HG03159 (cell line): ENCODE measurements around the gene SCARB1.

Experiments
- ATAC-seq: cut with Tn5 transposase; IDR thresholded peaks from one replicate; pipeline ENCODE4 v1.9.1; 2021; ENCODE audit warnings: mild to moderate bottlenecking, moderate library complexity; ENCODE audit not compliant: unreplicated experiment

SCARB1 gene

DNA sequence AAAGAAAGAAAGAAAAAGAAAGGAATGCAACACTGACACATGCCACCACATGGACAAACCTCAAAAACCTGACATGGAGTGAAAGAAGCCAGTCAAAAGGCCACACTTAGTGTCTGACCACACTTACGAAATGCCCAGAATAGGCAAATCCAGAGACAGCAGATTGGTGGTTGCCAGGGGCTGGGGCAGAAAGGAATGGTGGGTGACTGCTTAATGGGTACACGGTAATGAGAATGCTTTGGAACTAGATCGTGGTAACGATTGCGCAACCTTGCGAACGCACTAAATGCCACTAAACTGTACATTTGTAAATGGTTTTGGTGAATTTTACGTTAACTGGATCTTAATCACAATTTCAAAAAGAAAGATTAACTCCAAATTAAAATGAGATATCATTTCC is 39.5 kb downstream of the SCARB1 start:
- no peak for ATAC-seq

DNA sequence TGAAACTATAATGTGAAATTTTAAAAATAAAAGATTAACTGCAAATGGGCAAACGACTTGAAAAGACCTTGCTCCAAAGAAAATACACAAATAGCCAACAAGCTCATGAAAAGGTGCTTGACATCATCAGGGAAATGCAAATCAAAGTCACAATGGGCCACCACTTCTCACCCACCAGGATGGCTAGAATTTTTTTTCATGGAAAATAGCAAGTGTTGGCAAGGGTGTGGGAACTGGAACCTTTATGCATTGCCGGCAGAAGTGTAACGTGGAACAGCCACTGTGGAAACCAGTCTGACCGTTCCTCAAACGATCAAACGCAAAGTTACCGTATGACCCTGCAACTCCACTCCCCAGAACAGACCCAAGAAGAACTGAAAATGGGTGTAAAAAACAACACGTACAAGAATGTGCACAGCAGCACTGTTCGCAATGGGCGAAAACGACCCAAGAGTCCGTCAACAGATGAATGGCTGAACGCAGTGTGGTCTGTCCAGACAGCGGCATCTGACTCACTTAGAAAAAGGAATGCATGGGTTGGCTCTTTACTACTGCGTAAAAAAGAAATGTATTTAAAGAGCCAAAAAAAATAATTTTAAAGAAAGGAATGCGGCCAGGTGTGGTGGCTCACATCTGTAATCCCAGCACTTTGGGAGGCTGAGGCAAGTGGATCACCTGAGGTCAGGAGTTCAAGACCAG is 40.2 kb downstream of the SCARB1 start:
- no peak for ATAC-seq

DNA sequence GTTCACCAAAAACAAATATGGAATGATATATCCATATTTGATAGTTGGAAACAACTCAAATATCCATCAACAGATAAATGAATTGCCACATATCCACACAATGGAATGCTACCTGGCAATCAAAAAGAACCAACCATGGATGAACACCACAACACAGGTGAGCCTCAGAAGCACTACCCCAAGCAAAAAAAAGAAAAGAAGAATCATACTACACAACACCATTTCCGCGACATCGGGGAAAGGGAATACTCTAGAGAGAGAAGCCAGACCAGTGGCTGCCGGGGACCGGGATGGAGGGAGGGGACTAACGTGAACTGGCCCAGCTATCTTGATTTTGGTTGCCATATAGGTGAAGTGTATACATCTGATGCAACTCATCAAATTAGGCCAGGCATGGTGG is 41.4 kb downstream of the SCARB1 start:
- no peak for ATAC-seq

DNA sequence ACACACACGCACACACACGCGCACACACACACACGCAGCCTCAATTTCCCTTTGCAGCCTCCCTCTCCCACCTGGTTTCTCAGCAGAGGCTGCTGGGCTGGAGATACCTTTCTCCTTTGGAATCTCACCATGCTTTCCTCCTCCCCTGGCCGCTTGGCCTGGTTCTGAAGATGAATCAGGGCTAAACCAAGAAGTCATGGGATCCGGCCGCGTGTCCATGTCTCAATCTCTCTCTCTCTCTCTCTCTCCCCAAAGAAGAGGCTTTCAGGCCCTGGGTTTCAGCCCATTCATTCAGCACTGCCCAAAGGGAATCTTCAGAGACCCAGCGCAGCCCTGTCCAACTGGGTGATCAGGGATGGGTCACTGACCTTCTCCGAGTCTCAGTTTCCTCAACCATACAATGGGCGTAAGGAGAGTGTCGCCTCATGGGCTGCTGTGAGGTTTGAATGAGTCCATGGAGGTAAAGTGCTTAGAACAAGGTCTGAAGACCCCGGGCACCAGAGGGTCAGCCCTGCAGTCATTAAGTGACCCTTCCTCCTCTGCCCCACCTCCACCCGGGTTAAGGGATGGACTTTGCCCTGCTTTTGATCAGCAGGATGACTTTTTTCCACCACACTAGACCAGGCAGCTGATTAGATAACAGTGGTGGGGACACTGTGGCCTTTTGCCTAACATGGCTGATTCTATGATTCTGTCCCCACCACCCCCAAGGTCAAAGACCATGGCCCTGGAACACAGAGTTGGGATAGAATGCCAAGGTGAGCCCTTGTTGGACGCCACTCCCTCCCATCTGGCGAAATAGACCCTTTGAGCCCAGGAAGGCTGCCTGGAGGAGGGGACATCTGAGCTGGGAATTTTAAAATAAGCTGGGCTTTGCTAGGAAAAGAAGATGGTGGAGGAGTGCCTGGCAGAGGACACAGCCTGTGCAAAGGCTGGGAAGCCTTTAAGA is 42.1 kb downstream of the SCARB1 start:
- no peak for ATAC-seq

DNA sequence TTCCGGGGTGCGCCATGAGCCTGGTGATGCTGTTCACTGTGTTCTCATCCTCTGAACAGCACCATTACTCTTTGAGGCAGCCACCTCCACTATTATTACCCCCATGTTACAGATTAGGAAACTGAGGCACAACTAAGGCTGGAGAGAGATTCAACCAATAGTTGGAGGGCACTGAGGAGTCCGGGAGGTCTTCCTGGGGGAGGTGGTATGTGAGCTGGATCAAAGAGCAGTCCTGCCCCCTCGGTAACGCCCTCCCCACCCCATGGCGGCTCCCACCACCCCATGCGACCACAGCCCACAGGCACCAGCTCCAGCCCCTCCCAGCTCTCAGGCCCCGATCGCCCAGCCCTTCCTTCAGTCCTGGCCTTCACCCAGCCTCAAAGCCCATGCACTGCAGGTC is 43.5 kb downstream of the SCARB1 start:
- no peak for ATAC-seq

DNA sequence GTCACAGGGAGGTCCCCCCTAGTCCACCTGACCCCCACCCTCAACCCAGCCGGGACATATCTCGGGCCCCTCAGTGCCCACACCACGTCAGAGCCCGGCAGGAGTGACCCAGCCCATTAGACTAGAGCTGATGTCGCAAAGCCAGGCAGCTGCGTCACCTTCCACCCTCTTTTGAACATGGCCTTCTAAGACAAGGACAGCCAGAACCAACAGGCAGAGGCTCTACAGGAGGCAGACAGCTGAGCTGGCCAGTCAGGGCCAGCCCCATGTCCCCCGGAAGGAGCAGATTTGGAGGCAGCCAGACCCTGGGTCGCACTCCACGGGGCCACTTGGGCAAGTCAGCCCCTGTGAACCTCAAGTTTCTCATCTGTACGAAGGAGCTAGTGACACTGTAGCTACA is 44.1 kb downstream of the SCARB1 start:
- ATAC-seq = no peak

DNA sequence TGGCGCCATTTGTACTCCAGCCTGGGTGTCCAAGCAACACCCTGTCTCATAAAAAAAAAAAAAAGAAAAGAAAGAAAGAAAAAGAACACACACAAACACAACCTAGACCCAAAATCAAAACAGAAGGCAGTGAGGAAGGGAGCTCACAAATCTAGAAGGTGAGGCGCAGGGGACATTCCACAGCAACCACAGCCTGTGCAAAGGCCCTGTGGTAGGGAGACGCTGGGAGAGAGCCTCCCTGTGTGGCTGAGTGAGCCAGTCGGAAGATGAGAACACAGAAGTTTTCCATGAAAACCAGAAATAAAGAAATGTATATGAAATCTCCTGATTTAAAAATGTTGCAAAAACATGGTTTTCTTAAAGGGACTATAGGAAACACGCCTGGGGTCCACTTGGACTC is 44.6 kb downstream of the SCARB1 start:
- no peak for ATAC-seq

DNA sequence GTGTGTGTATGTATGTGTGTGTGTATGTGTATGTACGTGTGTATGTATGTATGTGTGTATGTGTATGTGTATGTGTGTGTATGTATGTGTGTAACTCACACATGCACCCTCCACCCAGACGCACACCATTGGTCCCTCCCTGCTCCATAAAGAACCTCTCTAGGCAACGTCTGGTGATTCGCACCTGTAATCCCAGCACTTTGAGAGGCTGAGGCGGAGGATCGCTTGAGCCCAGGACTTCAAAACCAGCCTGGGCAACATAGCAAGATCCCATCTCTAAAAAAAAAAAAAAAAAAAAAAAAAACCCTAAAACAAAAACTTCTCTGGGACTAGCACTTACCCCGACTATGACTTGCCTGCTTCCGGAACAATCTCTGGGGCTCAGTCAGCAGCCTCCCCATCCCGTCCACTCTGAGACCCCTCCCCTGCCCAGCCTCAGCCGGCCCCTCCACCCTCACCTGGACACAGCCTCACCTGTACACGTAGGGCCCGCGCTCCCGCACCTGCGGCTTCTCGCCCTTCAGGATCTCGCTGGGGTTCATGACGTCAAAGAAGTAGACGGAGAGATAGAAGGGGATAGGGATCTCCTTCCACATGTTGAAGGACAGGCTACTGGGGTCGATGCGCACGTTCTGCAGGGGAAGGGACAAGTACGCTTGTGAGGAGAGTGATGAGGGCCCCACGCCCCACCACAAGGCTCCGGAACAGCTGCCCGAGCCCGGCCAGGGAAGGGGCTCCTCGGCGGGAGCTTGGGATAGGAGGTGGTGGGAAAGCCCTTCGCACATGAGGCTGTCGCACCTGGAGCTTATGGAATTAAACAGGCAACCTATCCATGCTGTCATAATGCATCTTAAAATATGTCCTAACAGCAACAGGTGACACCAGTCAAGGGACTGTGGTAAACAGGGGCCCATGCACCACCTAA is 46.3 kb downstream of the SCARB1 start:
- no peak for ATAC-seq

DNA sequence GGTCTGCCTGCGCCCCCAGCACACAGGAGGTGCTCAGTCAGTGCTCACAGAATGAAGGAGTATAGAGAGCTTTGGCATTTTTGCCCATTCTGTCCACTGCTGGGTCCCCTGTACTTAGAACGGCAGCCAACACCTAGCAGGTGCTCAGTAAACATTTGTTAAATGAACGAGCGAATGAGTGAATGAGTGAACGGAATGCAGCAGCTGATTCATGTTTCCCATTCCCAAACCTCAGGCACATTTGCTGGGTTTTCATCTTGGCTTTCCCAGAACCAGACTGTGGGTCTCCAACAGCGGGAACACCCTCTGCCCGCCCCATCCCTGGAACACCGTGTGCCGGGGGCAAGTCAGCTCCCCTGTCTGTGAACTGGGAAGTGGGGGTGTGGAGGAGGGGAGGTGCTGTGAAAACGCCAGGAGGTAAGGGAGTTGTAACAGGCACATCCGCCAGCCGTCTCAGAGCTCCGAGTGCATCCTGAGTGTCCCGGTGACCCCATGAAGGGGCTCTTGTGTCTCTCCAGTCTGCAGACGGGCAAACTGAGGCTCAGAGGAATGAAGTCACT is 47.3 kb downstream of the SCARB1 start:
- no peak for ATAC-seq

DNA sequence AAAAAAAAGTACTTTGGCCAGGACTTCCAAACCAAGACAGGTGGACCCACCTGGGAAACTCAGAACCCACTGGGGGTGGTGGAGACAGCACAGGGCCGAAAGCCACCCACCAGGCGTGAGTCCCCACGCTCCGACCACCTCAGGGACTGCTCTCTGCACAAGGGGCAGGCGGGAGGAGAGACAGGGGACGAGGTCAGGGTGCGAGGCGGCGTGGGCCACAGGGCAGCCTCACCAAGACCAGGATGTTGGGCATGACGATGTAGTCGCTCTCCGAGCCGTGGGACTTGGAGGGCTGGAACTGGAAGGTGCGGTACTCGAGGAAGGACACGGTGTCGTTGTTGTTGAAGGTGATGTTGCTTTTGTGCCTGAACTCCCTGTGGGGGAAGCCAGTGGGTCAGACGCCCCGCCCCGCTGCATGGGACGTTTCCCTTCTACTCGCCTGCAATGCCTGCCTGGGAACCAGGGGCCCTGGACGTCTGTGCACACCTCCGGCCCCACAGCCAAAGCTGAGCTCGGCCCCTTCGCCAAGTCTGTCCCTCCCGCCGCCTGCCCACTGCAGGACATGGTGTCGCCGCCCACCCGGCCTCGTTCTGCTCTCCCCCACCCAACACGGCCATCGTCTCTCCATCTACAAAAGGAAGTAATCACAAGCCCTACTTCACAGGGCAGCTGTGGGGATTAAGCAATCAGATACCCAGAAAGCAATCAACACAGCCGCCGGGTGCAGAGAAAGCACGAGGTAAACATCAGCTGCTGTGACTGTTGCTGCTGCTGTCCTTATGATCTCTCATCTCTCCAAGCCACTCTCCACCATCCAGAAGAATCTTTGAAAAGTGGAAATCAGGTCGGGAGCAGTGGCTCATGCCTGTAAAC is 48.7 kb downstream of the SCARB1 start:
- ATAC-seq = no peak

DNA sequence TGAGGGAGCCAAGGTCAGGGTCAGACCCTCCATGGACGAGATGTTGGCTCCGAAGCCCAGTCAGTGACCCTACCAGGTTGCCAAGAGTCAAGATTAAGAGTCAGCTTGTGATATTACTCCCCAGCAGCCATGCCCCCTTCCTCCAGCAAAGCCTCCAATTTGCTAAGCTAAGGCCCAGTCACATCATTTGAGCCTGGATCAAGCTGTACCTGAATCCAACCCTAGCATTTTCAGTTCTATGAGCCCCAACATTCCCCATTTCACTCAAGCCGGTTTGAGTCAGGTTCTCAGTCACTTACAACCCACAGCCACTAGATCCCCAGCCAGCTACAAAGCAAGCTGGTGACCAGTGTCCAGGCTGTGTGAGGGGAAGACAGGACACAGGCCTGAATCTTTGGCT is 49.9 kb downstream of the SCARB1 start:
- ATAC-seq = no peak

DNA sequence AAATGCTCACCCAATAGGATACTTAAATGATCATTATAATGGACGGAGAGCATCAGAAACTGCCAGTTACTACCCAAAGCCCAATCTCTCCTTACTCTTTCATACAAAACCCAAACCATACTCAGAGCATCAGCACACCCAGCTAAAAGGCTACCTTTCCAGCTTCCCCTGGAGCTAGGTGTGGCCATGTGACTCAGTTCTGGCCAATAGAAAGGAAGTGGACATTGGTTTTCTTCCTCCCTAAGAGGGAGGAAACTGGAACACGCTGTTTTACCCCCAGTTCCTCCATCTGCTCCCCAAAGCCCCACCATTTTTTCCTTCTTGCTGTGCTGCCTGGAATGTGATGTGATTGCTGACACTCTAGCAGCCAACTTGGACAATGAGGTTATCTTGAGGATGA is 50.7 kb downstream of the SCARB1 start:
- no peak for ATAC-seq

DNA sequence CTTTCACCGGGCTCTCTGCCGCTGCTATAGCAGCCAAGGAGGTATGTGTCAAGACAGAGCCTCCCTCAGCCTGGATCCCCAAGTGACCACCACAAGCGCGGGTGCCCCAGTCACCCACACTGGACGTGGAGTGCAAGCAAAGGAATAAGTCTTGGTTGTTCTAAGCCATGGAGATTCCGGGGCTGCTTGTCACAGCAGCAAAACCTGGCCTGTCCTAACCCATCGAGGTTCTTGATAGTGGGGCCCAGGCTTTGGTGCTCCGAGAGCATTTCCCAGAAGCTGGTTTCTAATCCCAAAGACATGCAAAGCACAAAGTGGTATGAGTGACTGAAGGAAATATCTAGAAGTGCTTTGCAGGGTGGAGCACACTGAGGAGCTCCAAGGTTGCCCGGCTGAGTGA is 51.3 kb downstream of the SCARB1 start:
- ATAC-seq = no peak

DNA sequence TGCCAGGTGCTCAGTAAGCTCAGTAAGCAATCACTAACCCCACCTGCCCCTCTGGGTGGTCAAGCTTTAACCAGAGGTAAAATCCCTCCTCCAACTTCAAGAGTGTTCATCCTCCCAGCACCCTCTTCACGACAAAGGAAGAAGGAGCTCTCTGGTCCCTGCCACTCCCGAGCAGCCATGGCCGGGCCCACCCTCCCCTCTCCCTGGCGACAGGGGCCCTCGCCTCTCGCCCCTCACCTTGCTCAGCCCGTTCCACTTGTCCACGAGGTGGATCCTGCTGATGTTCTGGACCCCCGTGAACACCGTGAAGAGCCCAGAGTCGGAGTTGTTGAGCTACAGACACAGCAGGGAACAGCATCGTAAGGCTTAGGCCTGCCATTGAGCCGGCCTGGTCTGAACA is 52.0 kb downstream of the SCARB1 start:
- ATAC-seq = no peak

DNA sequence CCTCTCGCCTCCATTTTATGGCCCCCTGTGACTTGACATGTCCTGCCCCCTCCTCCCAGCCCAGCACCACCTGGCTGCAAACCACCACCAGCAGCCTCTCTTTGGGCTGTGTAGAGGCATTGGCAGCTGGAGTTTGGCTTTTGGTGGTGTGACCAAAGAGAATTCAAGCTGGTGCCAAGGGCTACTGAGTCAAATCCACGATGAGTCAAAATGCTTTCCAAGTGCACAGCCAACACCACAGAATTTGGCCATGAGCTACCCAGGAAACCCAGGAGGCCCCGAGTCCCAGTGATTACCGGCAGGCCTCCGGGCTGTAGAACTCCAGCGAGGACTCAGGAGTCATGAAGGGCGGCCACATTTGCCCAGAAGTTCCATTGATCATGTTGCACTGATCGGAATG is 53.8 kb downstream of the SCARB1 start:
- ATAC-seq = no peak

DNA sequence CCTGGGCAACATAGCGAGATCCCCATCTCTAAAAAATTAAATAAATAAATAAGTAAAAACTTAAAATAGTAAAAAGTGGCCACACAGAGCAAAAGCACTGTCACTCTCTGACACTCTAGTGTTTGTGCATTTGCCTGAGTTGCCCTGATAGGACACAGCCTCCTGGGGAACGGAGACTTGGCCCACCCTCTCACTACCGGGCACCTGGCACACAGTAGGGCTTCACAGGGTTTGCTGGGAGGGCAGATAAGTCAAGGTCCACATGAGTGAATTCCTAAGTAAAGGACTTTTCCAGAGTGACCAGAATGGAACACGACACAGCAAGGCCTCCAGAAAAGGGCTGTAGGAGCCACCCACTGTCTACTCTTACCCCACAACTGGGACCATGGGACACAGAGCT is 54.3 kb downstream of the SCARB1 start:
- ATAC-seq = no peak

DNA sequence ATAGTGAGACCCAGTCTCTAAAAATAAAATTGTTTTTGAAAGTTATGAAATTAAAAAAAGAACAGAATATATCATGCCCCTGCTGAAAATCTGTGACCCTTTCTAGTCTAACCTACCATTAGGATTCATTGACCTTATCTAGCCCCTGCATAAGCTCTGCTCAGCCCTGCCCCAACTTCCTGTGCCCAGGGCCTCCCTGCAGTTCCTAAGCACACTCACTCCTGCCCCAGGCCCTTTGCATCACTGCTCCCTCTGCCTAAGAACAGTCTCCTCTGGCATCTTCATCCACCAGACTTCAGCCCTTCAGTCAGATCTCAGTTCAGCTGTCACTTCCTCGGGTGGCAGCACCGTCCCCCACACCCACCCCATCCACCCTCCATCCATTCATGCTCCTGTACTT is 55.4 kb downstream of the SCARB1 start:
- no peak for ATAC-seq

DNA sequence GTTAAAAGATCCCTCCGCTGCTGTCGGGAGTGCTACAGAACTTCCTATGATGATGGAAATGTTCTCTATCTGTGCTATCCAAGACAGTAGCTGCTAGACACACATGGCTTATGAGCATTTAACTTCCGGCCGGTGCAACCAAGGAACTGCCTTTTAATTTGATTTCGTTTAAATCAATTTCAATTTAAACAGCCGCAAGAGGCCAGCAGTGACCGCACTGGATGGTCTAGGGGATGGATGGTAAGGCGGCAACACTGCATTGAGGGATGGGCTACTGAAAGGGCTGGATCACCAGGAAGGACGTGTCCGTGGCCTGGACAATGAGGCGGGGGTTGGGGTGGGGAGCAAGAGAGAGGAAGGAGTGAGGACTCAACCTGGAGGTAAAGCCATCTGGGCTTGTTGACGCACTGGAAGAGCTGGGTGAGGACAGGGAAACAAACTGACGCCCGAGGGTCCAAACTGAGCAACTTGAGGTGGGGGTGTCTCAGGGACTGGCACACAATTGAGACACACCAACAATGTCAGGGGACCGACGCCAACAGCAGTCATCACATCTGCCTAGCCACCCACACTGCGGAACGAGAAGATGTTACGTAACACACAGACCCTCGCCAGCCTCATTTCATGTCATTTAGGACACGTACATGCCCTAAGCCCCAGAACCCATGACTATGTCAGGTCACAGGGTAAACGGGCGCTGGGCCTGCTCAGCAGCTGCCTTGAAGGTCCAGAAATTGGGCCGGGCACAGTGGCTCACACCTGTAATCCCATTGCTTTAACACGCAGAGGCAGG is 57.6 kb downstream of the SCARB1 start:
- no peak for ATAC-seq

DNA sequence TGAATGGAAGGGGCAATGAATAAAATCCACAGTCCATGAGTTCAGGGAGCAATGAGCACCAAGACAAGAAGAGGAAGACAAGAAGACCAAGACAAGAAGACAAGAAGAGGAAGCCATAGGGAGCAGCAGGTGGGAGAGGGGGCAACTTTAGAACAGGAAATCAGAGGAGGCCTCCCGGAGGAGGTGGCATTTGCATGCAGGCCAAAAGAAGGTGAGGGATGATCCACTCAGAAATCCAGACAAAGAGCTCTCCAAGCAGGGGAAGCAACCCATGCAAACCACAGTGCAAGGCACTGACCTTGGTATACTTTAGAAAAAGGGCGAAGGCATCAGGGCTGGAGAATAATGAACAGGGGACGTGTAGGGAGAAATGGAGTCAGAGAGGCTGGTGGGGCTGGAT is 58.6 kb downstream of the SCARB1 start:
- no peak for ATAC-seq
